PC-9 (cell line): Measurements from ENCODE around the gene NCAM2. TPM values are rescaled to one million over a fixed set of nuclear protein-coding genes. Genes with fewer than 3 reads are reported as not detected.

ENCODE experiments used
- BruUV-seq: library from RNA; stranded (reverse); fragments of 400-500 nt; replicated peaks from 2 replicates; lab custom pipeline; 2021; lab: Mats Ljungman, UMichigan
- CTCF ChIA-PET: fragments of 300-600 bp; sonication (Branson Sonifier 250); formaldehyde crosslinking; loops from one replicate; lab custom pipeline; 2022; ENCODE audit warnings: antibody characterized with exemption; lab: Charles Lee
- POLR2A ChIA-PET: fragments of 300-600 bp; sonication (Branson Sonifier 250); formaldehyde crosslinking; loops from one replicate; lab custom pipeline; 2022; ENCODE audit warnings: antibody characterized with exemption; ENCODE audit not compliant: unreplicated experiment; lab: Charles Lee
- DNase-seq, 2 experiments: peaks; one replicate each; pipeline versions ENCODE4 v3.0.0 to v3.0.0-alpha.2; 2015 to 2022; ENCODE audit warnings: mixed read lengths in 1 of 2
- H2AFZ ChIP-seq: fragments of 200-600 bp; sonication (generic); 2 replicates; pipeline ENCODE4 v1.8.1; 2017; ENCODE audit warnings: antibody characterized with exemption
- H3F3A ChIP-seq: fragments of 200-600 bp; sonication (generic); 2 replicates; pipeline ENCODE4 v1.8.1; 2017; ENCODE audit warnings: antibody characterized with exemption, mild to moderate bottlenecking, low read depth; ENCODE audit not compliant: insufficient read depth
- H3K27ac ChIP-seq: fragments of 200-600 bp; sonication (generic); 2 replicates; pipeline ENCODE4 v1.6.1; 2016; ENCODE audit warnings: mixed run types
- H3K27me3 ChIP-seq: fragments of 200-600 bp; sonication (generic); 2 replicates; pipeline ENCODE4 v1.6.1; 2016; ENCODE audit warnings: low read depth, mixed run types; ENCODE audit not compliant: insufficient read depth
- H3K36me3 ChIP-seq: fragments of 200-600 bp; sonication (generic); 2 replicates; pipeline ENCODE4 v1.6.1; 2016; ENCODE audit warnings: low read depth, mixed run types
- H3K4me1 ChIP-seq: fragments of 200-600 bp; sonication (generic); replicated peaks from 2 replicates; pipeline ENCODE4 v1.6.1; 2016; ENCODE audit warnings: mixed run types; ENCODE audit not compliant: insufficient read depth
- H3K4me2 ChIP-seq: fragments of 200-600 bp; sonication (generic); 2 replicates; pipeline ENCODE4 v1.6.1; 2017; ENCODE audit warnings: mixed run types
- H3K4me3 ChIP-seq: fragments of 200-600 bp; sonication (generic); 2 replicates; pipeline ENCODE4 v1.6.1; 2016; ENCODE audit warnings: mixed run types
- H3K79me2 ChIP-seq: fragments of 200-600 bp; sonication (generic); 2 replicates; pipeline ENCODE4 v1.6.1; 2017; ENCODE audit warnings: low read depth, mixed run types
- H3K9me2 ChIP-seq: fragments of 200-600 bp; sonication (generic); 2 replicates; pipeline ENCODE4 v1.8.1; 2017; ENCODE audit warnings: mild to moderate bottlenecking; ENCODE audit not compliant: insufficient read depth
- H3K9me3 ChIP-seq: fragments of 200-600 bp; sonication (generic); 2 replicates; pipeline ENCODE4 v1.8.1; 2016; ENCODE audit warnings: low read depth; ENCODE audit not compliant: insufficient read depth
- H4K20me1 ChIP-seq: fragments of 200-600 bp; sonication (generic); 2 replicates; pipeline ENCODE4 v1.8.1; 2017; ENCODE audit not compliant: insufficient read depth
- CTCF ChIP-seq: fragments of 200-600 bp; sonication (generic); conservative IDR thresholded peaks from 2 replicates; pipeline ENCODE4 v1.6.1; 2017; ENCODE audit warnings: mixed run types, antibody characterized with exemption, mild to moderate bottlenecking, moderate library complexity
- EZH2 ChIP-seq: fragments of 200-600 bp; sonication (generic); IDR thresholded peaks from 2 replicates; pipeline ENCODE4 v1.8.0; 2017; ENCODE audit warnings: antibody characterized with exemption, low read depth
- intact Hi-C: fragments of 100-400 bp; cut with micrococcal nuclease; formaldehyde crosslinking; loops from one replicate; pipeline ENCODE4 v1.10.0; 2022; ENCODE audit not compliant: unreplicated experiment
- total RNA-seq: library from RNA; stranded (reverse); gene quantifications from 2 replicates; pipeline ENCODE4 v1.2.3, GENCODE V29; 2021

The NCAM2 gene
- total RNA-seq, 1 experiment from 2014 or later = not detected

- intact Hi-C loops = loop anchor here (1.0 kb wide), 1 partner anchor 9 kb away; no protein-coding TSS in a partner anchor
- Histone ChIP-seq H3K4me3 (no peak overlapping the region), H3K9me2 (no peaks in the 10 kb centered on the region), H4K20me1 (no peaks in the 10 kb centered on the region), H3K27ac (no peak overlapping the region), H3K36me3 (no peaks in the 10 kb centered on the region), H3K4me2 (no peak overlapping the region), H2AFZ (no peak overlapping the region), H3F3A (no peaks in the 10 kb centered on the region), H3K9me3 (no peaks in the 10 kb centered on the region), H3K4me1 (no peaks in the 10 kb centered on the region), H3K79me2 (no peaks in the 10 kb centered on the region), H3K27me3 (no peaks in the 10 kb centered on the region)
- no peak for DNase-seq
- BruUV-seq = no TSS peak
- ChIA-PET POLR2A (no interaction called here), CTCF (no interaction called here)
- no peak for TF ChIP-seq CTCF
- no peak for TF ChIP-seq EZH2
Observed at GRCh38 chr21:21283810-21284209, 285.6 kb downstream of the NCAM2 start.

GRCh38 chr21:21286170-21286798, 288.1 kb downstream of the NCAM2 start:
- POLR2A ChIA-PET = no interaction called here
- Histone ChIP-seq H3K36me3 (no peaks in the 10 kb centered on the region), H4K20me1 (no peaks in the 10 kb centered on the region), H3K4me1 (no peaks in the 10 kb centered on the region), H3K79me2 (no peaks in the 10 kb centered on the region), H2AFZ (no peak overlapping the region), H3K9me2 (no peaks in the 10 kb centered on the region), H3K27me3 (no peaks in the 10 kb centered on the region), H3K4me3 (no peak overlapping the region), H3K9me3 (no peaks in the 10 kb centered on the region), H3K27ac (no peak overlapping the region), H3F3A (no peaks in the 10 kb centered on the region), H3K4me2 (no peak overlapping the region)
- CTCF ChIA-PET = no interaction called here
- BruUV-seq = no TSS peak
- DNase-seq = no peak
- no peak for TF ChIP-seq EZH2
- TF ChIP-seq CTCF = no peak
- intact Hi-C loops = no loop called here

- no peak overlapping the region for H3K27ac ChIP-seq
- no peaks in the 10 kb centered on the region for H3F3A ChIP-seq
- no peak overlapping the region for H3K4me2 ChIP-seq
- H3K36me3 ChIP-seq = no peaks in the 10 kb centered on the region
- TF ChIP-seq EZH2 (no peak), CTCF (no peak)
- POLR2A ChIA-PET = no interaction called here
- H3K27me3 ChIP-seq = no peaks in the 10 kb centered on the region
- BruUV-seq = no TSS peak
- no peak for DNase-seq
- H2AFZ ChIP-seq = no peak overlapping the region
- H3K79me2 ChIP-seq = no peaks in the 10 kb centered on the region
- H3K4me3 ChIP-seq = no peak overlapping the region
- CTCF ChIA-PET = no interaction called here
- no peaks in the 10 kb centered on the region for H3K9me3 ChIP-seq
- no peaks in the 10 kb centered on the region for H3K4me1 ChIP-seq
- H3K9me2 ChIP-seq = no peaks in the 10 kb centered on the region
- no peaks in the 10 kb centered on the region for H4K20me1 ChIP-seq
- intact Hi-C loops = no loop called here
Observed at GRCh38 chr21:21290751-21291150, 292.5 kb downstream of the NCAM2 start.
